Measurements from ENCODE around the gene TREML4.

The TREML4 gene

GRCh38 chr6:41275489-41275888 lies 47.3 kb downstream of the TREML4 start:
- Histone ChIP-seq H3K4me3 (ENCODE audit: insufficient read length, low read depth) (no peak overlapping the region), H3K9me3 (ENCODE audit: insufficient read depth, low read length) (peaks cover 12% of the 10 kb centered on the region; the same call in 1 of the 2 replicates), H3K36me3 (ENCODE audit: insufficient read depth, insufficient read length, low read length) (no peaks in the 10 kb centered on the region), H3K9ac (ENCODE audit: insufficient read length, low read depth) (no peak overlapping the region), H3K4me1 (ENCODE audit: insufficient read depth, insufficient read length) (peaks cover 2% of the 10 kb centered on the region), H3K27me3 (ENCODE audit: insufficient read depth, insufficient read length) (no peaks in the 10 kb centered on the region)
- no peak for TF ChIP-seq ZNF274 (IDR thresholded peaks at IDR 0.05; ENCODE audit: low read depth, low read length)
- TF ChIP-seq YY1 (IDR thresholded peaks at IDR 0.05; ENCODE audit: insufficient read depth, insufficient read length): no peak
- TF ChIP-seq SUZ12 (IDR thresholded peaks at IDR 0.05; ENCODE audit: extremely low read depth, insufficient read depth, insufficient read length): no peak
- DNase-seq (ENCODE audit: low read depth, low spot score): no peak

- DNase-seq (ENCODE audit: low read depth, low spot score): no peak
- no peaks in the 10 kb centered on the region for H3K36me3 ChIP-seq (ENCODE audit: insufficient read depth, insufficient read length, low read length)
- H3K4me1 ChIP-seq (ENCODE audit: insufficient read depth, insufficient read length): peaks cover 2% of the 10 kb centered on the region
- no peak overlapping the region for H3K4me3 ChIP-seq (ENCODE audit: insufficient read length, low read depth)
- no peak overlapping the region for H3K9ac ChIP-seq (ENCODE audit: insufficient read length, low read depth)
- H3K9me3 ChIP-seq (ENCODE audit: insufficient read depth, low read length): peaks cover 12% of the 10 kb centered on the region; the same call in 1 of the 2 replicates
- H3K27me3 ChIP-seq (ENCODE audit: insufficient read depth, insufficient read length): no peaks in the 10 kb centered on the region
- TF ChIP-seq SUZ12 (IDR thresholded peaks at IDR 0.05; ENCODE audit: extremely low read depth, insufficient read depth, insufficient read length) (no peak), YY1 (IDR thresholded peaks at IDR 0.05; ENCODE audit: insufficient read depth, insufficient read length) (no peak), ZNF274 (IDR thresholded peaks at IDR 0.05; ENCODE audit: low read depth, low read length) (no peak)
Observed at GRCh38 chr6:41277605-41278004, 49.5 kb downstream of the TREML4 start.

- TF ChIP-seq ZNF274 (IDR thresholded peaks at IDR 0.05; ENCODE audit: low read depth, low read length): no peak
- no peak for TF ChIP-seq YY1 (IDR thresholded peaks at IDR 0.05; ENCODE audit: insufficient read depth, insufficient read length)
- no peak for TF ChIP-seq SUZ12 (IDR thresholded peaks at IDR 0.05; ENCODE audit: extremely low read depth, insufficient read depth, insufficient read length)
- Histone ChIP-seq H3K27me3 (ENCODE audit: insufficient read depth, insufficient read length) (no peaks in the 10 kb centered on the region), H3K4me3 (ENCODE audit: insufficient read length, low read depth) (no peak overlapping the region), H3K36me3 (ENCODE audit: insufficient read depth, insufficient read length, low read length) (no peaks in the 10 kb centered on the region), H3K4me1 (ENCODE audit: insufficient read depth, insufficient read length) (peaks cover 2% of the 10 kb centered on the region), H3K9ac (ENCODE audit: insufficient read length, low read depth) (no peak overlapping the region), H3K9me3 (ENCODE audit: insufficient read depth, low read length) (peaks cover 12% of the 10 kb centered on the region; the same call in 1 of the 2 replicates)
- DNase-seq (ENCODE audit: low read depth, low spot score): peak; percentile 82
Observed at GRCh38 chr6:41278699-41279405, 50.7 kb downstream of the TREML4 start.

GRCh38 chr6:41280381-41281057 lies 52.4 kb downstream of the TREML4 start:
- Histone ChIP-seq H3K4me3 (ENCODE audit: insufficient read length, low read depth) (no peak overlapping the region), H3K27me3 (ENCODE audit: insufficient read depth, insufficient read length) (no peaks in the 10 kb centered on the region), H3K4me1 (ENCODE audit: insufficient read depth, insufficient read length) (peaks cover 4% of the 10 kb centered on the region), H3K9me3 (ENCODE audit: insufficient read depth, low read length) (peaks cover 12% of the 10 kb centered on the region; the same call in 1 of the 2 replicates), H3K9ac (ENCODE audit: insufficient read length, low read depth) (no peak overlapping the region), H3K36me3 (ENCODE audit: insufficient read depth, insufficient read length, low read length) (no peaks in the 10 kb centered on the region)
- DNase-seq (ENCODE audit: low read depth, low spot score): no peak
- TF ChIP-seq ZNF274 (IDR thresholded peaks at IDR 0.05; ENCODE audit: low read depth, low read length): no peak
- TF ChIP-seq YY1 (IDR thresholded peaks at IDR 0.05; ENCODE audit: insufficient read depth, insufficient read length): no peak
- no peak for TF ChIP-seq SUZ12 (IDR thresholded peaks at IDR 0.05; ENCODE audit: extremely low read depth, insufficient read depth, insufficient read length)

GRCh38 chr6:41283600-41283999 lies 55.5 kb downstream of the TREML4 start:
- Histone ChIP-seq H3K4me1 (ENCODE audit: insufficient read depth, insufficient read length) (peaks cover 2% of the 10 kb centered on the region), H3K36me3 (ENCODE audit: insufficient read depth, insufficient read length, low read length) (no peaks in the 10 kb centered on the region), H3K4me3 (ENCODE audit: insufficient read length, low read depth) (no peak overlapping the region), H3K27me3 (ENCODE audit: insufficient read depth, insufficient read length) (no peaks in the 10 kb centered on the region), H3K9me3 (ENCODE audit: insufficient read depth, low read length) (no peaks in the 10 kb centered on the region), H3K9ac (ENCODE audit: insufficient read length, low read depth) (no peak overlapping the region)
- TF ChIP-seq SUZ12 (IDR thresholded peaks at IDR 0.05; ENCODE audit: extremely low read depth, insufficient read depth, insufficient read length) (no peak), ZNF274 (IDR thresholded peaks at IDR 0.05; ENCODE audit: low read depth, low read length) (no peak), YY1 (IDR thresholded peaks at IDR 0.05; ENCODE audit: insufficient read depth, insufficient read length) (no peak)
- no peak for DNase-seq (ENCODE audit: low read depth, low spot score)

- H3K9ac ChIP-seq (ENCODE audit: insufficient read length, low read depth): no peak overlapping the region
Observed at GRCh38 chr6:41284726-41285125, 56.6 kb downstream of the TREML4 start.

More at GRCh38 chr6:41284726-41285125, 56.6 kb downstream of the TREML4 start:
- DNase-seq (ENCODE audit: low read depth, low spot score): no peak
- Histone ChIP-seq H3K9me3 (ENCODE audit: insufficient read depth, low read length) (no peaks in the 10 kb centered on the region), H3K4me3 (ENCODE audit: insufficient read length, low read depth) (no peak overlapping the region), H3K27me3 (ENCODE audit: insufficient read depth, insufficient read length) (no peaks in the 10 kb centered on the region), H3K36me3 (ENCODE audit: insufficient read depth, insufficient read length, low read length) (no peaks in the 10 kb centered on the region), H3K4me1 (ENCODE audit: insufficient read depth, insufficient read length) (peaks cover 2% of the 10 kb centered on the region)
- TF ChIP-seq ZNF274 (IDR thresholded peaks at IDR 0.05; ENCODE audit: low read depth, low read length): no peak
- no peak for TF ChIP-seq YY1 (IDR thresholded peaks at IDR 0.05; ENCODE audit: insufficient read depth, insufficient read length)
- TF ChIP-seq SUZ12 (IDR thresholded peaks at IDR 0.05; ENCODE audit: extremely low read depth, insufficient read depth, insufficient read length): no peak
